Breast epithelium (tissue), 3 donors: ENCODE data around the gene ANKRD6.

Experiments
- POLR2A ChIP-seq: fragments of 450-650 bp; IDR thresholded peaks from one replicate; pipeline ENCODE4 v1.6.1; 2016; ENCODE audit warnings: antibody characterized with exemption, mild to moderate bottlenecking, moderate library complexity
- POLR2AphosphoS5 ChIP-seq, 3 donors: sonication (generic); formaldehyde crosslinking; IDR thresholded peaks; one replicate each; pipeline ENCODE4 v1.6.1; 2017; ENCODE audit warnings: antibody characterized with exemption in 3 of 3
- TF ChIP-seq, protein P1 (sequence below), 3 donors: fragments of 450-650 bp; IDR thresholded peaks; one replicate each; pipeline ENCODE4 v1.5.1; 2016 to 2017; ENCODE audit warnings: antibody characterized with exemption in 3 of 3, mild to moderate bottlenecking in 3 of 3, moderate library complexity in 3 of 3

DNA sequence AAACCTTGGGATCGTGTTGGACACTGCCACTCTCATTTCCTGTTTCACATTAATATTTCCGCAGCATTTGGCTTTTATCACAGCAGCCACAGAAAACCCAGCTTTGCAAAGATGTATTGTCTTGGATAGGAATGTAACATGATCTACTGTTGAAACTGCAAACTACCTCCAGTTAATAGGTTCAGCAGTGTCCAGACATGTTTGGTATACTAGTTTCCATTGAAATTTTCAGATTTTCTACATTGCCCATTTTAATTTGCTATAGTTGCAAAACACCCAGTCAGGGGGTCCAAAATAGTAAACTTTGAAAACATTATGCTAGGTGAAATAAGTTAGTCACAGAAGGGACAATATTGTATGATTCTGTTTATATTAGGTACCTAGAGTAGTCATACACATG lies 3.3 kb downstream of the ANKRD6 start:
- TF ChIP-seq, protein P1, sequence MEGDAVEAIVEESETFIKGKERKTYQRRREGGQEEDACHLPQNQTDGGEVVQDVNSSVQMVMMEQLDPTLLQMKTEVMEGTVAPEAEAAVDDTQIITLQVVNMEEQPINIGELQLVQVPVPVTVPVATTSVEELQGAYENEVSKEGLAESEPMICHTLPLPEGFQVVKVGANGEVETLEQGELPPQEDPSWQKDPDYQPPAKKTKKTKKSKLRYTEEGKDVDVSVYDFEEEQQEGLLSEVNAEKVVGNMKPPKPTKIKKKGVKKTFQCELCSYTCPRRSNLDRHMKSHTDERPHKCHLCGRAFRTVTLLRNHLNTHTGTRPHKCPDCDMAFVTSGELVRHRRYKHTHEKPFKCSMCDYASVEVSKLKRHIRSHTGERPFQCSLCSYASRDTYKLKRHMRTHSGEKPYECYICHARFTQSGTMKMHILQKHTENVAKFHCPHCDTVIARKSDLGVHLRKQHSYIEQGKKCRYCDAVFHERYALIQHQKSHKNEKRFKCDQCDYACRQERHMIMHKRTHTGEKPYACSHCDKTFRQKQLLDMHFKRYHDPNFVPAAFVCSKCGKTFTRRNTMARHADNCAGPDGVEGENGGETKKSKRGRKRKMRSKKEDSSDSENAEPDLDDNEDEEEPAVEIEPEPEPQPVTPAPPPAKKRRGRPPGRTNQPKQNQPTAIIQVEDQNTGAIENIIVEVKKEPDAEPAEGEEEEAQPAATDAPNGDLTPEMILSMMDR (IDR thresholded peaks at IDR 0.05) = no peak
- TF ChIP-seq POLR2AphosphoS5 (IDR thresholded peaks at IDR 0.05) (no peak), POLR2A (no peak)
